ENCODE measurements around the gene OPCML. TPM values are rescaled to one million over a fixed set of nuclear protein-coding genes. Genes with fewer than 3 reads are reported as not detected.

The OPCML gene
- total and polyA plus RNA-seq, 2 of the 13 experiments (the other 11 are each of a cell fraction or from before 2014, with no cell fraction given) = not detected

GRCh38 chr11:132911186-132911585 is 621.1 kb downstream of the OPCML start:
- Histone ChIP-seq H3K4me2 (ENCODE audit: low read depth, low read length) (no peak overlapping the region), H3K27me3 (ENCODE audit: control insufficient read depth in 1 of 2, insufficient read depth in 2 of 2, low read length in 2 of 2) (0 out of 5 replicates have a peak, but pooled peaks cover 0 to 2% of the 10 kb centered on the region in 2 experiments), H4K20me1 (ENCODE audit: insufficient read depth, low read length) (no peaks in the 10 kb centered on the region), H3K4me1 (ENCODE audit: insufficient read depth, low read length) (no peaks in the 10 kb centered on the region), H3K9ac (ENCODE audit: insufficient read depth, low read depth, low read length) (no peak overlapping the region), H3K36me3 (replicated peaks in 1 of 2; ENCODE audit: control insufficient read depth in 1 of 2, insufficient read depth in 2 of 2, low read length in 2 of 2) (no peaks in the 10 kb centered on the region), H3K4me3 (replicated peaks in 1 of 3; ENCODE audit: insufficient read depth in 1 of 3, low read depth in 2 of 3, low read length in 3 of 3) (no peak overlapping the region), H3K9me3 (ENCODE audit: low read length) (no peaks in the 10 kb centered on the region; the same call in 1 of the 2 replicates), H2AFZ (ENCODE audit: low read length) (no peak overlapping the region), H3K27ac (ENCODE audit: extremely low read length, insufficient read depth, low read length) (no peak overlapping the region), H3K79me2 (ENCODE audit: insufficient read depth, low read length) (no peaks in the 10 kb centered on the region)
- no peak for TF ChIP-seq ZNF263 (CRISPR knock-in tag; IDR thresholded peaks at IDR 0.05)
- no peak for TF ChIP-seq ZFP1 (CRISPR knock-in tag; IDR thresholded peaks at IDR 0.05)
- TF ChIP-seq ASH2L (IDR thresholded peaks at IDR 0.05; ENCODE audit: insufficient read length, low read depth, low read length) = no peak
- TF ChIP-seq POLR2G (IDR thresholded peaks at IDR 0.05; ENCODE audit: low read depth, low read length) = no peak
- TF ChIP-seq, protein P1, sequence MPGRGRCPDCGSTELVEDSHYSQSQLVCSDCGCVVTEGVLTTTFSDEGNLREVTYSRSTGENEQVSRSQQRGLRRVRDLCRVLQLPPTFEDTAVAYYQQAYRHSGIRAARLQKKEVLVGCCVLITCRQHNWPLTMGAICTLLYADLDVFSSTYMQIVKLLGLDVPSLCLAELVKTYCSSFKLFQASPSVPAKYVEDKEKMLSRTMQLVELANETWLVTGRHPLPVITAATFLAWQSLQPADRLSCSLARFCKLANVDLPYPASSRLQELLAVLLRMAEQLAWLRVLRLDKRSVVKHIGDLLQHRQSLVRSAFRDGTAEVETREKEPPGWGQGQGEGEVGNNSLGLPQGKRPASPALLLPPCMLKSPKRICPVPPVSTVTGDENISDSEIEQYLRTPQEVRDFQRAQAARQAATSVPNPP (CRISPR knock-in tag; IDR thresholded peaks at IDR 0.05) = no peak
- in situ Hi-C loops (cut with HindIII; ENCODE audit: extremely low pct_ligation_motif_present, low pct_unique_long_range_greater_than_20kb) (no loop called here), intact Hi-C loops (cut with micrococcal nuclease; ENCODE audit: unreplicated experiment) (no loop called here)
- POLR2A ChIA-PET = no interaction called here
- DNase-seq (ENCODE audit: low spot score) (no peak), ATAC-seq (no peak), FAIRE-seq (no peak)
- CTCF ChIA-PET (ENCODE audit: low intra/inter-chr PET ratio, low total read pairs) = no interaction called here
- BruUV-seq (replicated peaks) = no TSS peak
- WGBS (ENCODE audit: low lambda C conversion rate) = 11% methylated on average over 7 of the region's 7 CpGs

DNA sequence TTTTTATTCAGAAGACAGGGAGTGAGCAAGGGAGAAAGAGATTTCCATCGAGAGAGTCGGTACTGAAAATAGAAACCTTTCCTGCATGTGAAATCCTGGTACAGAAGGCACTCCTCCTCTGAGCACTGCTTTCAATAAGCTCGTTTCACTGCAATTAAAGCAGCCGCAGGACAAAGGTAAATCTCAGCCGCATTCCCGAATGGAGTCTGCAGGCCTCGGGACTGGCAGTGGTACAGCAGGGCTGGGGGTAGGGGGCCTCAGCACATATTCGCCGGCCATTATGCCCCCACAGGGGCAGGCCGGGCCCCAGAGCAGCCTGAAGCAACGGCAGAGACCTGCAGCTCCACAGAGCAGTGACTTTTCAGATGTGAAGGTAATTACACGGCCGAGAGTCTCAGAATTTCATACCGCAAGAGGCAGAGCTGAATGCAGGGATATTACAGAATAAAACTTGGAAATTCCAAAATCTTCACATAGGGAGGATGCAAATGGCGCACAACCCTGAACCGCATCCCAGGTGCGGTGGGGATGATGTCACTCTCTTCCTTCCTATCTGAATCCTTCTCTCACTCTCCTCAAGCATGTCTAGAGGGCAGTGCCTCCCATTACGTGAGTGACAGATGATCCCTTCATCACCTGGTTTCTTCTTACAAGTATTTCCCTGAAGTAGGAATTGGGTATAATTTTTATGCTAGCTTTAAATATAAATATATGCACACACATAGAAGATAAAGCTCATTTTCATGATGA is 622.1 kb downstream of the OPCML start:
- Histone ChIP-seq H3K36me3 (replicated peaks in 1 of 2; ENCODE audit: control insufficient read depth in 1 of 2, insufficient read depth in 2 of 2, low read length in 2 of 2) (no peaks in the 10 kb centered on the region), H3K4me2 (ENCODE audit: low read depth, low read length) (no peak overlapping the region), H3K27me3 (ENCODE audit: control insufficient read depth in 1 of 2, insufficient read depth in 2 of 2, low read length in 2 of 2) (0 out of 5 replicates have a peak, but pooled peaks cover 0 to 2% of the 10 kb centered on the region in 2 experiments), H3K4me3 (replicated peaks in 1 of 3; ENCODE audit: insufficient read depth in 1 of 3, low read depth in 2 of 3, low read length in 3 of 3) (no peak overlapping the region), H3K9ac (ENCODE audit: insufficient read depth, low read depth, low read length) (no peak overlapping the region), H3K79me2 (ENCODE audit: insufficient read depth, low read length) (no peaks in the 10 kb centered on the region), H3K27ac (ENCODE audit: extremely low read length, insufficient read depth, low read length) (no peak overlapping the region), H3K9me3 (ENCODE audit: low read length) (no peaks in the 10 kb centered on the region; the same call in 1 of the 2 replicates), H2AFZ (ENCODE audit: low read length) (no peak overlapping the region), H3K4me1 (ENCODE audit: insufficient read depth, low read length) (no peaks in the 10 kb centered on the region), H4K20me1 (ENCODE audit: insufficient read depth, low read length) (no peaks in the 10 kb centered on the region)
- WGBS (ENCODE audit: low lambda C conversion rate) = 20% methylated on average over 12 of the region's 18 CpGs
- in situ Hi-C loops (cut with HindIII; ENCODE audit: extremely low pct_ligation_motif_present, low pct_unique_long_range_greater_than_20kb) = no loop called here
- BruUV-seq (replicated peaks) = no TSS peak
- TF ChIP-seq KDM1A (CRISPR knock-in tag; IDR thresholded peaks at IDR 0.05) = no peak
- TF ChIP-seq, protein P2, sequence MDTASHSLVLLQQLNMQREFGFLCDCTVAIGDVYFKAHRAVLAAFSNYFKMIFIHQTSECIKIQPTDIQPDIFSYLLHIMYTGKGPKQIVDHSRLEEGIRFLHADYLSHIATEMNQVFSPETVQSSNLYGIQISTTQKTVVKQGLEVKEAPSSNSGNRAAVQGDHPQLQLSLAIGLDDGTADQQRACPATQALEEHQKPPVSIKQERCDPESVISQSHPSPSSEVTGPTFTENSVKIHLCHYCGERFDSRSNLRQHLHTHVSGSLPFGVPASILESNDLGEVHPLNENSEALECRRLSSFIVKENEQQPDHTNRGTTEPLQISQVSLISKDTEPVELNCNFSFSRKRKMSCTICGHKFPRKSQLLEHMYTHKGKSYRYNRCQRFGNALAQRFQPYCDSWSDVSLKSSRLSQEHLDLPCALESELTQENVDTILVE (CRISPR knock-in tag; IDR thresholded peaks at IDR 0.05) = no peak
- TF ChIP-seq ZBTB4 (CRISPR knock-in tag; IDR thresholded peaks at IDR 0.05; ENCODE audit: borderline replicate concordance) = no peak
- ChIA-PET CTCF (ENCODE audit: low intra/inter-chr PET ratio, low total read pairs) (no interaction called here), POLR2A (no interaction called here)
- FAIRE-seq (no peak), DNase-seq (ENCODE audit: low spot score) (no peak), ATAC-seq (no peak)
- intact Hi-C loops (cut with micrococcal nuclease; ENCODE audit: unreplicated experiment) = no loop called here

All from HepG2 (cell line).